Activated naive CD8-positive, alpha-beta T cell treated with anti-CD3 and anti-CD28 coated beads, Interleukin-2, amount 50 U/mL, for 16 hours (primary cell): ENCODE results near the gene CHST15.

Experiments
- DNase-seq: peaks from one replicate; pipeline ENCODE4 v3.0.0-alpha.2; 2020; ENCODE audit warnings: low read depth, low spot score

CHST15 gene

GRCh38 chr10:124011464-124011863 is 81.9 kb downstream of the CHST15 start:
- DNase-seq = no peak

GRCh38 chr10:124010563-124011131 is 82.8 kb downstream of the CHST15 start:
- no peak for DNase-seq

DNA sequence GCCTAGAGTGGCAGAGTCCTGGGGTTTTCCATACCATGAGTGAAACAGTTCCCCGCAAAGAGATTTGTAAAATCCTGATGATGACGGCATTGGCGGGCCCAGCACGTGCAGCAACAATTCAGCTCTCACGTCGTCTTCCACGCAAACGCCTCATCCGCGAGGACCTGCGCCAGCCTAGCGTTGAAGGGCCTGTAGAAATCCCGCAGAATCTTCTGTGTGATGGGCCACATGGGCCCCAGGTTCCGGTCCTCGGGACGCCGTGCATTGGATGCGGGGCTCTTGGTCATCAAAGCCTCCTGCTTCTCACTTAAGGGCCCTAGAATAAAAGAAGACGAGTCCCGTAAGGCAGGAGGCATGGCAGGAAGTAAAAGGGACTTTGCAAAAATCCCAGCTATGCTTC is 83.4 kb downstream of the CHST15 start:
- DNase-seq = no peak

DNA sequence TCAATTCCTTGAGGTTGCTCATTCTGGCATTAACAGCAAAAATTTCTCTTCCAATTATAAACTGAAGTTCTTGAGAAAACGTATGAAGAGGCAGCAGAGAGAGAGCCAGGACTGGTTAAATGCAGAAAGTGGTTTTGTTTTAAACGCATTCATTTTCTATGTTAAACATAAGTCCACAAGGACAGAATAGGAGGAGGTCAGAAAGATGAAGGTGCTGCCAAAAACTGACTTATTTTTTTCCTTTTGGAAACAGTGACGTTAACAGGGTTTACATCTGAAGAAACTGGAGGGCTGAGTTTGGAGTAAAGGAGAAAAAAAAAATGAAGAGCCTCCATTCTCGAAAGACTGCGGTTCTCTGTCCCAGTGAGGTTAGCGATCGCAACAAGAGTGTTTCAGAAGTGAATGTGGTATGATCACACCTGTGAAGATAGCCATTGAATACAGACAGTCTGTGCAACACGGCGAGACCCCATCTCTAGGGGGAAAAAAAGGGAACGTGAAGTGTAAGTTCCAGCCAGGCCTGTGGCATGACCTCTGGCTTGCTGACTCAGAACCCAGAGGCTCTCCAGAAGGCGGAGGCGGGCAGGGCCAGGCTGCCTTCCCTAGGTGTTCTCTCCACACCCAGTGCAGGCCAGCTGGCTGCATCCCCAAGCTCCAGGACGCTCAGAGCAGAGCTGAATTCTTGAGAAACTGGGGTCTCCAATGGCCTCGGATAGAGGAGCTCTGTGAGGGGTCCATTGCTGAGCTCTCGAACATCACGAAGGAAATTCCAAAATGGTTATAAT is 84.0 kb downstream of the CHST15 start:
- DNase-seq = no peak

DNA sequence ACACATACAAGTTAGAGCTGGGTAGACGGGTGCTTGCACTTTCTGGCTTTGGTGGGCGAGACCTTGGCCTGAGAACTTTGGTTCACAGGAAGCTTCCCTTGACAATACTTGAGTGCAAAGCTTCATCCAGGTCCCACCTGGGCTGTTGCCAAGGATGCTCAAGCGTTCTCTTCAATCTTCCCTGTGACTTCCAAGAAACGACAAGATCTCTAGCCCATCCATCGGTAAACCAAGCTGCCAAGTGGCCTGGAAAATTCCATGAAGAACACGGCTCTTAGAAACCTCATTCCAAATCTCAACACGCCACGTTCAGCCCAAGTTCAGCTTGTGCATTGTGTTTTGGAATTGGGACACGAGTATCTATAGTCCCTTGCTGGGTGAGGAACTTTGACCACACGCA is 84.7 kb downstream of the CHST15 start:
- DNase-seq = no peak

DNA sequence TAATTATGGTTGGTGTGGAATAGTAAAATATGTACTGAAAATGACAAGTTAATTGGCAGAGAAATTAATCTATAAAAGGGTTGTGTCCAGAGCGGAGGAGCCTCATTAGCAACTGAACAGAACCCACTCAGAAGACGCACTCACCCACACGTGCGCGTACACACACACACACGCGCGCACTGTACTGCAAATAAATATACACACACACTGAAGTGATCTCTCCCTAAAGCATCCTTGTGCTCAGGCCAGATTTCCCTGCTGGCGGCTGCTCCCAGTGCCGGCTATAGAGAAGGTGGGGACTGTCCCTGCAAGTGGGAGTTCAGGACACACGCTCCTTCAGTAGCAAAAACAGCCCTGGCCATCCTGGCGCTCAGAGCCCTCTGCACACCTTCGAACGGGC is 85.2 kb downstream of the CHST15 start:
- DNase-seq = no peak

GRCh38 chr10:124007773-124008145 is 85.6 kb downstream of the CHST15 start:
- DNase-seq = no peak

- no peak for DNase-seq
These were observed 86.2 kb downstream of the CHST15 start for GRCh38 chr10:124007102-124007772.

DNA sequence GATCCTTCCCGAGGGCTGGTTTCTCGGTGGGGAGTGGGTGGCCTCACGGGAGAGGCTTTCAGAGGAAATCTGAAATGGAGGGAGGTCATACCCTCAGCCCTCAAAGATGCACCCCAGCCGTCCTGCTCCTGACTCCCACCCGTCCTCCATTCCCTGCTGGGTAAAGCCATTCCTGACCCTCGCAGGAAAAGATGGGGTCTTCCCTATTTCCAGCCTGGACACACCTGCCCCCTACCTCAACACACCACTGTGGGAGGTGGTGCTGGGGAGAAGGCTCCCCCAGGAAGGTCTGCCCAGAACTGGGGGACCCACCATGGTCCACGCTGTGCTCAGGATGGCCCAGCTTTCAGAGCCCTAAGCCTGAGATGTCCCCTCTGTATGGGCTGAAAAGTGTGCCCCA is 86.9 kb downstream of the CHST15 start:
- DNase-seq = no peak

- no peak for DNase-seq
These were observed 87.4 kb downstream of the CHST15 start for GRCh38 chr10:124005991-124006392.

- no peak for DNase-seq
These were observed 88.3 kb downstream of the CHST15 start for GRCh38 chr10:124005091-124005490.

- DNase-seq = no peak
These were observed 88.8 kb downstream of the CHST15 start for GRCh38 chr10:124004663-124005004.

GRCh38 chr10:124003871-124004662 is 89.3 kb downstream of the CHST15 start:
- no peak for DNase-seq

- DNase-seq = no peak
These were observed 89.9 kb downstream of the CHST15 start for GRCh38 chr10:124003481-124003870.

DNA sequence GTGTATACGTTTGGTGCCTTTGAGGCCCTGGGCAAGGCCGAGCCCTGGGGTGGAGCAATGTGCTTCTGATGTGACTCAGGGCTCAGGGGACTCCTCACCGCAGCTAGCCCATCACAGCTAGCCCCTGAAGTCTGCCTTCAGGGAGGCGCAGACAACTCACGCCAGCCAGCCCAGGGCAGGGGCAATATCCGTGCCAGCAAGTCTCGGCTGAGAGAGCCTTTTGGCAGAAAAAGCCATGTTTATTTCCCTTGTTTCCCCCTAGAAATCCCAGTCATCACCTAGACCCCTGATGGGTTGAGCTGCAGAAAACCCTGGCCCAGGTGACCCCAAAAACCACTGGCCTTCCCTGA is 90.4 kb downstream of the CHST15 start:
- no peak for DNase-seq

- DNase-seq = no peak
These were observed 90.9 kb downstream of the CHST15 start for GRCh38 chr10:124002391-124003069.

GRCh38 chr10:124001391-124002148 is 91.8 kb downstream of the CHST15 start:
- DNase-seq = no peak

- DNase-seq = no peak
These were observed 92.6 kb downstream of the CHST15 start for GRCh38 chr10:124000792-124001201.

- DNase-seq = no peak
These were observed 93.3 kb downstream of the CHST15 start for GRCh38 chr10:123999956-124000615.

DNA sequence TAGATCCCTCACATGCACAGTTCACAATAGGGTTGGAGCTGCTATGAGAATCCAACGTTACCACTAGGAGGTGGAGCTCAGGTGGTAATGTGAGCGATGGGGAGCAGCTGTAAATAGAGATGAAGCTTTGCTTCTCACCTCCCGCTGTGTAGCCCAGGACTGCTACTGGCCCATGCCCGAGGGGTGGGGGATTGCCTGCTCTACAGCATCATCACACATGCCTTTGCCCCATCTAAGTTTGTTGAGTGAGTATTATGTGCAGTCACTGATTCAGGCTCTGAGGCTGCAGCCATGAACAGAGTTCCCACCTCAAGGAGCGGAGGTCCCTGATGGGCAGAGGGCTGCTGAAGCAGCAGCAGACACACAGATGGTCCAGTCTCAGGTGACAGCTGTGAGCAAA is 94.1 kb downstream of the CHST15 start:
- no peak for DNase-seq
